ENCODE results near the gene HOXB1.

DNA sequence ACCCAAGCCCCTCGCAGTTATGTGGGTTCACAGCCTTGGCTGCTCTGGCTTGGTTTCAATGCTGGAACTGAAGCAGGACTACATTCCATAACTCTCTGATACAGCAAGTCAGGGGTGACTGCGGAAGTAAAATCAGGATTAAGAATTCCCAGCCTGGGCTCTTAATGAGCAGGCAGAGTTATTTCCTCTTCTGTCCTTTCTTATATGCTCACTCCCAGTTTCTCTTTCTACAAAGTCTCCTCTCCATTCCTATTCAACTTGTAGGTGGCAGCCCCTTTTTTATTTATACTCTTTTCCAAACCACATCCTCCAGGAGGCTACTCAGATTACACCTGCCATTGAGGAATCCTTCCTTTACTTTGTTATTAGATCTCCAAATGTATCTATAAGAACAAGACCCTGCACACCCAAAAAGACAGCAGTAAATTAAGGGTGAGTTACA lies 40.3 kb downstream of the HOXB1 start:
- no peak for TF ChIP-seq POLR2A (IDR thresholded peaks at IDR 0.05)
- TF ChIP-seq, protein P1, sequence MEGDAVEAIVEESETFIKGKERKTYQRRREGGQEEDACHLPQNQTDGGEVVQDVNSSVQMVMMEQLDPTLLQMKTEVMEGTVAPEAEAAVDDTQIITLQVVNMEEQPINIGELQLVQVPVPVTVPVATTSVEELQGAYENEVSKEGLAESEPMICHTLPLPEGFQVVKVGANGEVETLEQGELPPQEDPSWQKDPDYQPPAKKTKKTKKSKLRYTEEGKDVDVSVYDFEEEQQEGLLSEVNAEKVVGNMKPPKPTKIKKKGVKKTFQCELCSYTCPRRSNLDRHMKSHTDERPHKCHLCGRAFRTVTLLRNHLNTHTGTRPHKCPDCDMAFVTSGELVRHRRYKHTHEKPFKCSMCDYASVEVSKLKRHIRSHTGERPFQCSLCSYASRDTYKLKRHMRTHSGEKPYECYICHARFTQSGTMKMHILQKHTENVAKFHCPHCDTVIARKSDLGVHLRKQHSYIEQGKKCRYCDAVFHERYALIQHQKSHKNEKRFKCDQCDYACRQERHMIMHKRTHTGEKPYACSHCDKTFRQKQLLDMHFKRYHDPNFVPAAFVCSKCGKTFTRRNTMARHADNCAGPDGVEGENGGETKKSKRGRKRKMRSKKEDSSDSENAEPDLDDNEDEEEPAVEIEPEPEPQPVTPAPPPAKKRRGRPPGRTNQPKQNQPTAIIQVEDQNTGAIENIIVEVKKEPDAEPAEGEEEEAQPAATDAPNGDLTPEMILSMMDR (IDR thresholded peaks at IDR 0.05) = no peak
